ENCODE measurements around the gene S1PR5. TPM values are rescaled to one million over a fixed set of nuclear protein-coding genes. Genes with fewer than 3 reads are reported as not detected.

Gene S1PR5
- total and polyA plus RNA-seq, 10 of the 15 experiments (the other 5 are each of a cell fraction or from before 2014, with no cell fraction given): 0.04 TPM; not detected in 9

DNA sequence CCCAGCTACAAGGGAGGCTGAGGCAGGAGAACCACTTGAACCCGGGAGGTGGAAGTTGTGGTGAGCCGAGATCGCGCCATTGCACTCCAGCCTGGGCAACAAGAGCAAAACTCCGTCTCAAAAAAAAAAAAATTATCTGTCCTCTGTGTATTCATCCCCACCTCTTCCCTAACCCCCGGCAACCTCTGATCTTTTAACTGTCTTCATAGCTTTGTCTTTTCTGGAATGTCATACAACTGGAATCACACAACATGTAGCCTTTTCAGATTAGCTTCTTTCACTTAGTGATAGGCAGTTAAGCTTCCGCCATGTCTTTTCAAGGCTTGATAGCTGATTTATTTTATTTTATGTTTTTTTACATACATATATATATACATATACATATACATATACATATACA lies 8.4 kb upstream of the S1PR5 start:
- CTCF ChIA-PET: interaction anchor here (0.6 to 1.0 kb wide), 5 partner anchors 15 to 269 kb away, joined by 3 to 5 read pairs (median 3); no protein-coding TSS in a partner anchor

More for the DNA sequence above, 8.4 kb upstream of the S1PR5 start:
- TF ChIP-seq ZSCAN29 (IDR thresholded peaks at IDR 0.05): no peak
- TF ChIP-seq NFYB (IDR thresholded peaks at IDR 0.05; ENCODE audit: insufficient read depth, low read depth, low read length): no peak
- no peak for TF ChIP-seq BMI1 (IDR thresholded peaks at IDR 0.05; ENCODE audit: borderline replicate concordance)
- TF ChIP-seq, protein P1, sequence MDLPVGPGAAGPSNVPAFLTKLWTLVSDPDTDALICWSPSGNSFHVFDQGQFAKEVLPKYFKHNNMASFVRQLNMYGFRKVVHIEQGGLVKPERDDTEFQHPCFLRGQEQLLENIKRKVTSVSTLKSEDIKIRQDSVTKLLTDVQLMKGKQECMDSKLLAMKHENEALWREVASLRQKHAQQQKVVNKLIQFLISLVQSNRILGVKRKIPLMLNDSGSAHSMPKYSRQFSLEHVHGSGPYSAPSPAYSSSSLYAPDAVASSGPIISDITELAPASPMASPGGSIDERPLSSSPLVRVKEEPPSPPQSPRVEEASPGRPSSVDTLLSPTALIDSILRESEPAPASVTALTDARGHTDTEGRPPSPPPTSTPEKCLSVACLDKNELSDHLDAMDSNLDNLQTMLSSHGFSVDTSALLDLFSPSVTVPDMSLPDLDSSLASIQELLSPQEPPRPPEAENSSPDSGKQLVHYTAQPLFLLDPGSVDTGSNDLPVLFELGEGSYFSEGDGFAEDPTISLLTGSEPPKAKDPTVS (IDR thresholded peaks at IDR 0.05; ENCODE audit: low read depth, low read length): no peak
- TF ChIP-seq NR2F1 (conservative IDR thresholded peaks at IDR 0.05): no peak
- TF ChIP-seq, protein P2, sequence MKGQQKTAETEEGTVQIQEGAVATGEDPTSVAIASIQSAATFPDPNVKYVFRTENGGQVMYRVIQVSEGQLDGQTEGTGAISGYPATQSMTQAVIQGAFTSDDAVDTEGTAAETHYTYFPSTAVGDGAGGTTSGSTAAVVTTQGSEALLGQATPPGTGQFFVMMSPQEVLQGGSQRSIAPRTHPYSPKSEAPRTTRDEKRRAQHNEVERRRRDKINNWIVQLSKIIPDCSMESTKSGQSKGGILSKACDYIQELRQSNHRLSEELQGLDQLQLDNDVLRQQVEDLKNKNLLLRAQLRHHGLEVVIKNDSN (IDR thresholded peaks at IDR 0.05; ENCODE audit: borderline replicate concordance, extremely low read length, insufficient read depth, low read depth, low read length): no peak
- TF ChIP-seq BACH1 (IDR thresholded peaks at IDR 0.05; ENCODE audit: borderline replicate concordance): no peak
- no peak for TF ChIP-seq IRF4 (IDR thresholded peaks at IDR 0.05; ENCODE audit: low read depth, low read length)
- no peak for TF ChIP-seq TAF1 (IDR thresholded peaks at IDR 0.05; ENCODE audit: borderline replicate concordance, low read depth, low read length)
- TF ChIP-seq, protein P3, sequence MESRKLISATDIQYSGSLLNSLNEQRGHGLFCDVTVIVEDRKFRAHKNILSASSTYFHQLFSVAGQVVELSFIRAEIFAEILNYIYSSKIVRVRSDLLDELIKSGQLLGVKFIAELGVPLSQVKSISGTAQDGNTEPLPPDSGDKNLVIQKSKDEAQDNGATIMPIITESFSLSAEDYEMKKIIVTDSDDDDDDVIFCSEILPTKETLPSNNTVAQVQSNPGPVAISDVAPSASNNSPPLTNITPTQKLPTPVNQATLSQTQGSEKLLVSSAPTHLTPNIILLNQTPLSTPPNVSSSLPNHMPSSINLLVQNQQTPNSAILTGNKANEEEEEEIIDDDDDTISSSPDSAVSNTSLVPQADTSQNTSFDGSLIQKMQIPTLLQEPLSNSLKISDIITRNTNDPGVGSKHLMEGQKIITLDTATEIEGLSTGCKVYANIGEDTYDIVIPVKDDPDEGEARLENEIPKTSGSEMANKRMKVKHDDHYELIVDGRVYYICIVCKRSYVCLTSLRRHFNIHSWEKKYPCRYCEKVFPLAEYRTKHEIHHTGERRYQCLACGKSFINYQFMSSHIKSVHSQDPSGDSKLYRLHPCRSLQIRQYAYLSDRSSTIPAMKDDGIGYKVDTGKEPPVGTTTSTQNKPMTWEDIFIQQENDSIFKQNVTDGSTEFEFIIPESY (IDR thresholded peaks at IDR 0.05): no peak
- Histone ChIP-seq H3K4me1 (ENCODE audit: control insufficient read depth, insufficient read depth, low read length) (no peaks in the 10 kb centered on the region), H3K36me3 (ENCODE audit: control insufficient read depth in 2 of 2, insufficient read depth in 2 of 2, low read length in 1 of 2) (no peaks in the 10 kb centered on the region), H4K20me1 (ENCODE audit: control insufficient read depth, insufficient read depth) (no peaks in the 10 kb centered on the region), H3K4me2 (ENCODE audit: control insufficient read depth, insufficient read depth) (no peak overlapping the region), H3K4me3 (no peak overlapping the region), H3K9me3 (replicated peaks; ENCODE audit: control insufficient read depth, insufficient read depth, low read length) (no peaks in the 10 kb centered on the region), H3K27ac (ENCODE audit: control insufficient read depth, insufficient read depth) (no peak overlapping the region), H2AFZ (ENCODE audit: control insufficient read depth, low read depth, low read length) (no peak overlapping the region), H3K9ac (ENCODE audit: control insufficient read depth, insufficient read depth, low read length) (no peak overlapping the region), H3K79me2 (ENCODE audit: control insufficient read depth, insufficient read depth, low read length) (no peaks in the 10 kb centered on the region), H3K27me3 (replicated peaks in 1 of 2; ENCODE audit: control insufficient read depth in 2 of 2, insufficient read depth in 2 of 2, low read length in 1 of 2) (no peaks in the 10 kb centered on the region)
- no TSS peak for BruUV-seq (replicated peaks)
- no peak for DNase-seq (ENCODE audit: low read depth, low spot score)
- intact Hi-C loops (cut with micrococcal nuclease; ENCODE audit: unreplicated experiment) (no loop called here), in situ Hi-C loops (cut with MboI) (no loop called here)
- WGBS (ENCODE audit: insufficient coverage, insufficient replicate concordance, low lambda C conversion rate, missing lambda C conversion rate): 83% methylated on average over 7 of the region's 7 CpGs
- RAD21 ChIA-PET (ENCODE audit: unreplicated experiment): no interaction called here
- no peak for ATAC-seq
- SMC1A ChIA-PET (ENCODE audit: uncharacterized antibody, unreplicated experiment): interaction anchor here (1.0 kb wide), 1 partner anchor 10 kb away, joined by 4 read pairs; no protein-coding TSS in a partner anchor
- no peak for FAIRE-seq
- POLR2A ChIA-PET: interaction anchor here (0.6 kb wide), 1 partner anchor 73 kb away, joined by 3 read pairs; no protein-coding TSS in a partner anchor

All from GM12878 (cell line).